ENCODE results near the gene CCN6. TPM values are rescaled to one million over a fixed set of nuclear protein-coding genes. Genes with fewer than 3 reads are reported as not detected.
A peak's percentile ranks its signal among the peaks of the same experiment; 100 is the strongest.

The CCN6 gene
- total RNA-seq, 4 donors from 2014 or later: 1.1 to 2.9 (median 1.6) TPM

DNA sequence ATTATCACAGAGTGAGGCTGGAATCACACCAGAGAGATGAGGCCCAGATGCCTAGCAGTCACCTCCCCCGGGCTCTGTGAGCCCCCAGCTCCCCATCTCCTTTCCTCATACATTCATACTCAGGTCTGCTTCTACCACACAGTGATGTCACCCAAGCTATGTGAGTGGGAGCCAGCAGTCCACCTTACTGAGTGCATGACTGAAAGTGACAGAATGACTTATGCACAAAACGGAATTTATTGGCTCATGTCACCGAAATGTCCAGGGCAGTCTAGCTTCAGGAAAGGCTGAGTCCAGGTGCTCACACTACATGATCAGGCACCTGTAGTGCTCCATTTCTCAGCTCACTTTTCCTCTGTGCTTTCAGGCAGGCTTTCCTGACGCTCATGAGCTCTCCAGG is 36.7 kb upstream of the CCN6 start:
- TF ChIP-seq, protein P1, sequence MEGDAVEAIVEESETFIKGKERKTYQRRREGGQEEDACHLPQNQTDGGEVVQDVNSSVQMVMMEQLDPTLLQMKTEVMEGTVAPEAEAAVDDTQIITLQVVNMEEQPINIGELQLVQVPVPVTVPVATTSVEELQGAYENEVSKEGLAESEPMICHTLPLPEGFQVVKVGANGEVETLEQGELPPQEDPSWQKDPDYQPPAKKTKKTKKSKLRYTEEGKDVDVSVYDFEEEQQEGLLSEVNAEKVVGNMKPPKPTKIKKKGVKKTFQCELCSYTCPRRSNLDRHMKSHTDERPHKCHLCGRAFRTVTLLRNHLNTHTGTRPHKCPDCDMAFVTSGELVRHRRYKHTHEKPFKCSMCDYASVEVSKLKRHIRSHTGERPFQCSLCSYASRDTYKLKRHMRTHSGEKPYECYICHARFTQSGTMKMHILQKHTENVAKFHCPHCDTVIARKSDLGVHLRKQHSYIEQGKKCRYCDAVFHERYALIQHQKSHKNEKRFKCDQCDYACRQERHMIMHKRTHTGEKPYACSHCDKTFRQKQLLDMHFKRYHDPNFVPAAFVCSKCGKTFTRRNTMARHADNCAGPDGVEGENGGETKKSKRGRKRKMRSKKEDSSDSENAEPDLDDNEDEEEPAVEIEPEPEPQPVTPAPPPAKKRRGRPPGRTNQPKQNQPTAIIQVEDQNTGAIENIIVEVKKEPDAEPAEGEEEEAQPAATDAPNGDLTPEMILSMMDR (IDR thresholded peaks at IDR 0.05): no peak
- no peak for TF ChIP-seq POLR2A (IDR thresholded peaks at IDR 0.05)
- intact Hi-C loops (cut with DNase I; ENCODE audit: low total_unique reads): no loop called here
- no peak for DNase-seq (ENCODE audit: low spot score in 2 of 2)
- WGBS, 2 donors: 93 to 94% methylated on average over 4 of the region's 4 CpGs
- H3K4me3 ChIP-seq (ENCODE audit: low read depth, poor library complexity, severe bottlenecking): no peak overlapping the region

DNA sequence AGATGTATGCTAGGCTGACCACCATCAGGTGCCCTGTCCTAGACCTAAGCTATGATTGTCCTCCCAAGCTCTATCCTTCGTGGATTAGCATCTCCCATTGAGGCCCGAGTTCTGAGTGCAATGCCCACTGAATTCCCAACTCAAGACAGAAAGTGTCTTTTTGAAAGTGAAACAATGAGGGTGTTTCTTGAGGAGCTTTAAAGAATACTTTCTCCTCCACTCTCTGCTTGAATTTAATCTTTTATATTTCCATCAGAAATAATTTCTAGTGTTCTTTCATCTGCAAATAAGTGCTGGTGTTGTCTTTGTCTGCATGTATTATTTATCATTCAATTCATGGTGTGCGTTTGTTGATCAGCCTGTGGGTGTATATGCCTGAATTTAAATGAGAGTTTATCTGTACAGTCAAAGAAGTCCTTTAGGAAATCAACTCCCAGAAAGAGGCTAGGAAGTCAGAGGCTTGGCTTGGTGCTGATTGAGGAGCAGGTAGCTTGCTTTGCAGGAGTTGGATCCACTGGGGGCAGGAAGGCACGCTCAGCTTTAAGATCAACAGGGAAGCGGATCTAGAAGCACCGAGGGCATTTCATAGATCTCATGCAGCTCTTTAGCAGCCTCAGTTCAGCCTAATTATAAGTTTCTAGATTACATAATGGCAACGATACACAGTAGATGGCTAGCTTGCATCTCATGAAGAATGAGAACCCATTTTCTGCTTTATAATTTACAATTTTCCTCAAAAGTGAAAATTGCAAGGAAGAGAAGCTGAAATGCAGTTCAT is 36.0 kb upstream of the CCN6 start:
- DNase-seq (ENCODE audit: low spot score in 2 of 2): no peak
- TF ChIP-seq, protein P1 (IDR thresholded peaks at IDR 0.05): no peak
- TF ChIP-seq POLR2A (IDR thresholded peaks at IDR 0.05): no peak
- no peak overlapping the region for H3K4me3 ChIP-seq (ENCODE audit: low read depth, poor library complexity, severe bottlenecking)
- intact Hi-C loops (cut with DNase I; ENCODE audit: low total_unique reads): no loop called here
- WGBS, 2 donors: 79% methylated on average over 7 of the region's 7 CpGs

DNA sequence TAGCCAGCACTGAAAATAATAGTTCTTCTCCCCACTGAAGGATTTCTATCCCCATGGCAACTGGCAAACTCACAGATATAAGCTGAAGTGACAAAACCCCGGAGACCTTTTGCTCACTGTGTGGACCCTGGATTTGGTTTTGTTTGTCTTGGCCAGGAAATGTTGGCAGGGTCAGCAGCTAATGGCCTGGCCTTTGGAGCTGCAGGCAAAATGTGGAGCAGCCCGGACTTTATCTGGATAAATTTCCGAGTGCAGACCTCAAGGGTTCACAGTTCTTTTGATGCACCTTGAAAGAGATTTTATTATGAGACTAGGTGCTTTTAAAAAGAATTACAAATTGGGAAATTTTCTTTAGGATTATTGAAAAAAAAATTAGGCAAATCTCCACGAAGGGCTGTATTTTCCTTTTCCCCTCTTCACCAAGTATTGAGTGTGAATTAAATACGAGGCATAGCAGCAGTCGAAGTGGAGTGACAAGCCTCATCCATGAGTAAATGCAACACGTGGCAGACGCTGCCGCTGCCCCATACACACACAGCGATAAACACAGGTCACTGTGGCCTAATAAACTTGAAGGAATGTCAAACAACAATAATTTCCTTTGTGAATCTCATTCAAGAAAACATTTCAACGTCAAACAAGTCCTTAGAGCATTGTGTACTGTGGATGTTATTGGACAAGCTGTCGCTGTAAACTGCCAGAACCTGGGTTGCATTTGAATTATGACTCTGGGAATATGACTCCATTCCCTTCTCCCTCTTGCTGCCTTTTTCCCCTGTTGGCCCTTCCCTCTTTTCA is 35.1 kb upstream of the CCN6 start:
- intact Hi-C loops (cut with DNase I; ENCODE audit: low total_unique reads): no loop called here
- 53% methylated on average over 12 of the region's 12 CpGs for WGBS, 2 donors
- TF ChIP-seq, protein P1 (IDR thresholded peaks at IDR 0.05): no peak
- no peak for TF ChIP-seq POLR2A (IDR thresholded peaks at IDR 0.05)
- H3K4me3 ChIP-seq (ENCODE audit: low read depth, poor library complexity, severe bottlenecking): no peak overlapping the region
- peak; percentile 69 to 92 for DNase-seq (ENCODE audit: low spot score in 2 of 2)

DNA sequence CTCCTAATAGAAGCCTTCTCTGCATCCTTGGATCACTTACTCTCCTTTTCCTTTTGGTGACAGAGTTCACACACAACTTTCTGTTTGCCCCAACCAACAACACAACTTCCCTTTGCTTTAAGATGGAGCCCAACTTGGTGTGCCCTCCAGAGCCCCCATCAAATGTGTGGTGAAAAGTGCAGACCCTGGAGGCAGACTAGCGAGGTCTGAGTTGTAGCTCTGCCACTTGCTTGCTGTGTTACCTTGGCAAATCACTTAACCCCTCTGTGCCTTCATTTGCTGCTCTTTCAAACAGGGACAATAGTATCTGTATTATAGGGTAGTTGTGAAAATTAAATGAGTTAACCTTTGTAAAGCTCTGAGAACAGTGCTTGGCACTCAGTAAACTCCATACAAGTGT is 34.3 kb upstream of the CCN6 start:
- TF ChIP-seq, protein P1 (IDR thresholded peaks at IDR 0.05): no peak
- TF ChIP-seq POLR2A (IDR thresholded peaks at IDR 0.05): no peak
- no peak overlapping the region for H3K4me3 ChIP-seq (ENCODE audit: low read depth, poor library complexity, severe bottlenecking)
- WGBS, 2 donors: 95 to 100% methylated on average over 1 of the region's 1 CpG
- intact Hi-C loops (cut with DNase I; ENCODE audit: low total_unique reads): no loop called here
- no peak for DNase-seq (ENCODE audit: low spot score in 2 of 2)

DNA sequence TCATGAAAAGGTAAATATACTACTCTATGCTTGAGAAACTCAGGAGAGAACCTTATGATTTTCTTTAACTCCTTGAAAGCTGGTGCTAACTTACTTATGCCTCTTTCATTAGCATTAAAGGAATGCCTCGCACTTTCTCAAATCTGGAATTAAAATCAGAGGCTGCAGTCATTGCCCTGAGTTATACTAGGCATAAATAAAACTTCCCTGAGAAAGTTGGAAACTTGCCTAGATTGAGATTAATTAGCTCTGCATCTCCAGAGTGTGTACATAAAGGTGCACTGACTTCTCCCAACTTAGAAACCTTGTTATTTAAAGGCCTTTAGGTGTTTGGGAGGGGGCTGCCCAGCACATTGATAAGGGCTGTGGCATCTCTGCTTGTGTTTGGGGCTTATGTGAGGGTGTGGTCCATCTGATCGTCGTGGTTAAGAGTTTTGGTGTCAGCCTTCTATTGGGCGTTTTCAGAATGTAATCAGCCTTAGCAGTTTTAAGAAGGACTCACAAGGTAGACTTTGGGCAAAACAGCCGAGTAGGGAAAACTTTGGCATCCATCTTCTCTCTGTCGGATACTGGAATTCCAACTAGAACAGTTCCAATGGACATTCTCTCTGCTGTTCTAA is 32.1 kb upstream of the CCN6 start:
- 63 to 65% methylated on average over 6 of the region's 6 CpGs for WGBS, 2 donors
- TF ChIP-seq, protein P1 (IDR thresholded peaks at IDR 0.05): no peak
- intact Hi-C loops (cut with DNase I; ENCODE audit: low total_unique reads): no loop called here
- H3K4me3 ChIP-seq (ENCODE audit: low read depth, poor library complexity, severe bottlenecking): no peak overlapping the region
- DNase-seq (ENCODE audit: low spot score in 2 of 2): no peak
